H9 (cell line): ENCODE measurements around the gene MAP3K21. TPM values are rescaled to one million over a fixed set of nuclear protein-coding genes. Genes with fewer than 3 reads are reported as not detected.

Source experiments
- DNase-seq: peaks from one replicate; pipeline ENCODE4 v3.0.0-alpha.2; 2017
- H2AFZ ChIP-seq: one replicate; pipeline ENCODE4 v1.6.1; 2013; ENCODE audit warnings: mild to moderate bottlenecking, low read length, control low read depth, moderate library complexity
- H2AK5ac ChIP-seq: 2 replicates; pipeline ENCODE4 v1.6.1; 2013; ENCODE audit warnings: low read length, control low read depth, mixed read lengths; ENCODE audit not compliant: insufficient read length
- H2BK120ac ChIP-seq: one replicate; pipeline ENCODE4 v1.6.1; 2013; ENCODE audit warnings: low read depth, mild to moderate bottlenecking, low read length, control low read depth, inconsistent platforms; ENCODE audit not compliant: poor library complexity, severe bottlenecking
- H2BK12ac ChIP-seq: 2 replicates; pipeline ENCODE4 v1.6.1; 2013; ENCODE audit warnings: low read length, control low read depth, mixed read lengths, low read depth; ENCODE audit not compliant: insufficient read length
- H2BK15ac ChIP-seq: 2 replicates; pipeline ENCODE4 v1.6.1; 2013; ENCODE audit warnings: low read depth, low read length, control low read depth
- H2BK20ac ChIP-seq: one replicate; pipeline ENCODE4 v1.6.1; 2013; ENCODE audit warnings: low read depth, mild to moderate bottlenecking, low read length, control low read depth, inconsistent platforms; ENCODE audit not compliant: poor library complexity, severe bottlenecking
- H2BK5ac ChIP-seq: 2 replicates; pipeline ENCODE4 v1.6.1; 2013; ENCODE audit warnings: low read length, control low read depth, mixed read lengths; ENCODE audit not compliant: insufficient read length
- H3K14ac ChIP-seq: 2 replicates; pipeline ENCODE4 v1.6.1; 2013; ENCODE audit warnings: low read length, control low read depth; ENCODE audit not compliant: insufficient read depth
- H3K18ac ChIP-seq: 2 replicates; pipeline ENCODE4 v1.6.1; 2013; ENCODE audit warnings: low read depth, mild to moderate bottlenecking, mixed read lengths, low read length, control low read depth; ENCODE audit not compliant: insufficient read length
- H3K23ac ChIP-seq: 2 replicates; pipeline ENCODE4 v1.6.1; 2013; ENCODE audit warnings: low read length, control low read depth, mixed read lengths, low read depth; ENCODE audit not compliant: insufficient read length
- H3K23me2 ChIP-seq: 2 replicates; pipeline ENCODE4 v1.6.1; 2013; ENCODE audit warnings: low read depth, mild to moderate bottlenecking, mixed read lengths, low read length, control low read depth; ENCODE audit not compliant: insufficient read length, poor library complexity, severe bottlenecking
- H3K27ac ChIP-seq: 2 replicates; pipeline ENCODE4 v1.5.1; 2013; ENCODE audit warnings: low read length, control low read depth, mixed read lengths, low read depth; ENCODE audit not compliant: insufficient read length
- H3K27me3 ChIP-seq: 2 replicates; pipeline ENCODE4 v1.6.1; 2013; ENCODE audit warnings: low read length, control low read depth, inconsistent platforms; ENCODE audit not compliant: insufficient read depth
- H3K4ac ChIP-seq: 2 replicates; pipeline ENCODE4 v1.6.1; 2013; ENCODE audit warnings: low read depth, mild to moderate bottlenecking, control low read depth, inconsistent platforms, low read length, moderate library complexity
- H3K4me1 ChIP-seq: 2 replicates; pipeline ENCODE4 v1.6.1; 2013; ENCODE audit warnings: low read length, control low read depth, inconsistent platforms; ENCODE audit not compliant: insufficient read depth
- H3K4me2 ChIP-seq: 2 replicates; pipeline ENCODE4 v1.6.1; 2013; ENCODE audit warnings: low read length, control low read depth, mixed read lengths; ENCODE audit not compliant: insufficient read length, insufficient read depth
- H3K56ac ChIP-seq: 2 replicates; pipeline ENCODE4 v1.6.1; 2013; ENCODE audit warnings: low read depth, mild to moderate bottlenecking, mixed read lengths, low read length, control low read depth; ENCODE audit not compliant: insufficient read length
- H3K79me1 ChIP-seq: 2 replicates; pipeline ENCODE4 v1.6.1; 2013; ENCODE audit warnings: low read depth, mild to moderate bottlenecking, moderate library complexity, low read length, control low read depth, inconsistent platforms; ENCODE audit not compliant: insufficient read depth, poor library complexity, severe bottlenecking
- H3K79me2 ChIP-seq: 2 replicates; pipeline ENCODE4 v1.6.1; 2013; ENCODE audit warnings: low read length, control low read depth, inconsistent platforms; ENCODE audit not compliant: insufficient read depth
- H3K9ac ChIP-seq: 2 replicates; pipeline ENCODE4 v1.6.1; 2013; ENCODE audit warnings: low read length, control low read depth, mixed read lengths; ENCODE audit not compliant: insufficient read length; ENCODE audit errors: extremely low read depth
- H3K9me3 ChIP-seq: one replicate; pipeline ENCODE4 v1.6.1; 2013; ENCODE audit warnings: low read depth, low read length, inconsistent platforms; ENCODE audit not compliant: control insufficient read depth
- H3T11ph ChIP-seq: one replicate; pipeline ENCODE4 v1.6.1; 2013; ENCODE audit warnings: mild to moderate bottlenecking, low read length, control low read depth, inconsistent platforms
- H4K20me1 ChIP-seq: one replicate; pipeline ENCODE4 v1.6.1; 2013; ENCODE audit not compliant: control insufficient read depth, insufficient read length, insufficient read depth
- H4K5ac ChIP-seq: 2 replicates; pipeline ENCODE4 v1.6.1; 2013; ENCODE audit warnings: low read depth, mild to moderate bottlenecking, mixed read lengths, low read length, control low read depth; ENCODE audit not compliant: insufficient read length
- H4K8ac ChIP-seq: replicated peaks from 2 replicates; pipeline ENCODE4 v1.6.1; 2013; ENCODE audit warnings: low read length, control low read depth, mixed read lengths, low read depth; ENCODE audit not compliant: insufficient read length
- H4K91ac ChIP-seq: 2 replicates; pipeline ENCODE4 v1.6.1; 2013; ENCODE audit warnings: low read depth, mild to moderate bottlenecking, moderate library complexity, mixed read lengths, low read length, control low read depth; ENCODE audit not compliant: insufficient read length
- H3K27ac Mint-ChIP-seq, 3 experiments: 2 replicates in 2 of 3; 3 replicates in 1 of 3; pipeline ENCODE4 v1.8.0; 2020 to 2021; ENCODE audit warnings: mixed read lengths in 3 of 3, mild to moderate bottlenecking in 1 of 3, moderate library complexity in 1 of 3
- H3K27me3 Mint-ChIP-seq: 2 replicates; pipeline ENCODE4 v1.8.0; 2021; ENCODE audit warnings: low read depth, mild to moderate bottlenecking, moderate library complexity, mixed read lengths
- H3K36me3 Mint-ChIP-seq, 3 experiments: 2 replicates in 2 of 3; 3 replicates in 1 of 3; pipeline ENCODE4 v1.8.0; 2020 to 2021; ENCODE audit warnings: low read depth in 3 of 3, mixed read lengths in 3 of 3; ENCODE audit not compliant: insufficient read depth in 1 of 3
- H3K4me1 Mint-ChIP-seq, 2 experiments: 2 replicates each; pipeline ENCODE4 v1.8.0; 2020; ENCODE audit warnings: mixed read lengths in 2 of 2
- H3K4me3 Mint-ChIP-seq, 2 experiments: 2 replicates in 1 of 2; 3 replicates in 1 of 2; pipeline ENCODE4 v1.8.0; 2020 to 2021; ENCODE audit warnings: mild to moderate bottlenecking in 2 of 2, mixed read lengths in 2 of 2, moderate library complexity in 1 of 2
- H3K9me3 Mint-ChIP-seq, 2 experiments: 2 replicates in 1 of 2; 3 replicates in 1 of 2; pipeline ENCODE4 v1.8.0; 2020; ENCODE audit warnings: mild to moderate bottlenecking in 2 of 2, mixed read lengths in 2 of 2, moderate library complexity in 1 of 2
- WGBS: extraction: QIAGEN DNeasy Blood & Tissue Kit; methylation state at CpG from one replicate; pipeline ENCODE4 v1.1.7; 2013; ENCODE audit warnings: missing lambda C conversion rate, low lambda C conversion rate, mixed read lengths; ENCODE audit not compliant: insufficient read length; ENCODE audit errors: extremely low coverage; 5-methylcytosine and 5-hydroxymethylcytosine counted together
- total RNA-seq: library from RNA; stranded (reverse); gene quantifications from 2 replicates; pipeline ENCODE4 v1.2.1, GENCODE V29; 2021
- TF ChIP-seq, protein P1 (sequence below): fragments of 200-600 bp; sonication (generic); conservative IDR thresholded peaks from 3 replicates; pipeline ENCODE4 v1.8.0; 2021; ENCODE audit warnings: antibody characterized with exemption, mild to moderate bottlenecking

Gene MAP3K21
- total RNA-seq, 1 experiment from 2014 or later, result 11.7 TPM

DNA sequence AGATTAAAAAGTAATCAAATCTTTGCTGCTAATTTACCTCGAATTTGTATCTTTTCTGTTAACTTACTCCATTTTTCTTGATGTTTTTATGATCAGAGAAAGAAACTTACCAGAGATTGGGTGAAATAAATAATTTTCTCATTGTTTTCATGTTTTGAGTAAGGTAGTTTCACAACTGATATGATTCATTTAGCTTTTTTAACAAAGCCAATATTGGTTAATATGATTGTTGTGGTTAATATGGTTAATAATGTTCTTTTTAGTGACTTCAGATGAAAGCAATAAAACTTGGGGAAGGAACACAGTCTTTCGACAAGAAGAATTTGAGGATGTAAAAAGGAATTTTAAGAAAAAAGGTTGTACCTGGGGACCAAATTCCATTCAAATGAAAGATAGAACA lies 48.1 kb downstream of the MAP3K21 start:
- H3K9me3 ChIP-seq, result no peaks in the 10 kb centered on the region
- peaks cover 2% of the 10 kb centered on the region; the same call in 1 of the 2 replicates for H3K4me1 ChIP-seq
- H4K91ac ChIP-seq, result no peak overlapping the region
- TF ChIP-seq, protein P1, sequence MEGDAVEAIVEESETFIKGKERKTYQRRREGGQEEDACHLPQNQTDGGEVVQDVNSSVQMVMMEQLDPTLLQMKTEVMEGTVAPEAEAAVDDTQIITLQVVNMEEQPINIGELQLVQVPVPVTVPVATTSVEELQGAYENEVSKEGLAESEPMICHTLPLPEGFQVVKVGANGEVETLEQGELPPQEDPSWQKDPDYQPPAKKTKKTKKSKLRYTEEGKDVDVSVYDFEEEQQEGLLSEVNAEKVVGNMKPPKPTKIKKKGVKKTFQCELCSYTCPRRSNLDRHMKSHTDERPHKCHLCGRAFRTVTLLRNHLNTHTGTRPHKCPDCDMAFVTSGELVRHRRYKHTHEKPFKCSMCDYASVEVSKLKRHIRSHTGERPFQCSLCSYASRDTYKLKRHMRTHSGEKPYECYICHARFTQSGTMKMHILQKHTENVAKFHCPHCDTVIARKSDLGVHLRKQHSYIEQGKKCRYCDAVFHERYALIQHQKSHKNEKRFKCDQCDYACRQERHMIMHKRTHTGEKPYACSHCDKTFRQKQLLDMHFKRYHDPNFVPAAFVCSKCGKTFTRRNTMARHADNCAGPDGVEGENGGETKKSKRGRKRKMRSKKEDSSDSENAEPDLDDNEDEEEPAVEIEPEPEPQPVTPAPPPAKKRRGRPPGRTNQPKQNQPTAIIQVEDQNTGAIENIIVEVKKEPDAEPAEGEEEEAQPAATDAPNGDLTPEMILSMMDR, result no peak
- no peak overlapping the region for H2BK12ac ChIP-seq
- H2BK20ac ChIP-seq, result no peak overlapping the region
- no peak overlapping the region for H2BK15ac ChIP-seq
- no peak overlapping the region for H3K4ac ChIP-seq
- no peak overlapping the region for H4K8ac ChIP-seq
- Mint-ChIP-seq H3K36me3 (peaks cover 30 to 34% (median 33%) of the 10 kb centered on the region in 3 experiments), H3K27me3 (no peaks in the 10 kb centered on the region), H3K27ac (no peak overlapping the region), H3K4me1 (peaks cover 9 to 11% of the 10 kb centered on the region in 2 experiments), H3K4me3 (no peak overlapping the region), H3K9me3 (no peaks in the 10 kb centered on the region)
- no peak overlapping the region for H3K23ac ChIP-seq
- no peak overlapping the region for H3K18ac ChIP-seq
- H3K79me2 ChIP-seq, result no peaks in the 10 kb centered on the region
- H3K27ac ChIP-seq, result no peak overlapping the region
- no peak overlapping the region for H2BK5ac ChIP-seq
- H2AK5ac ChIP-seq, result no peak overlapping the region
- no peak overlapping the region for H3T11ph ChIP-seq
- no peak overlapping the region for H3K56ac ChIP-seq
- no CpG with 5 or more reads among the region's 2 CpGs for WGBS
- H2AFZ ChIP-seq, result no peak overlapping the region
- no peak for DNase-seq
- no peak overlapping the region for H4K5ac ChIP-seq
- no peak overlapping the region for H3K4me2 ChIP-seq
- no peaks in the 10 kb centered on the region for H3K27me3 ChIP-seq
- H3K9ac ChIP-seq, result no peak overlapping the region
- H3K79me1 ChIP-seq, result no peaks in the 10 kb centered on the region
- H3K14ac ChIP-seq, result no peak overlapping the region
- H3K23me2 ChIP-seq, result no peaks in the 10 kb centered on the region
- H4K20me1 ChIP-seq, result no peaks in the 10 kb centered on the region
- H2BK120ac ChIP-seq, result no peak overlapping the region
